K562 (cell line): ENCODE results near the gene STK36. TPM values are rescaled to one million over a fixed set of nuclear protein-coding genes. Genes with fewer than 3 reads are reported as not detected.

Source experiments
- AFF4 ChIP-seq: sonication (generic); formaldehyde crosslinking; IDR thresholded peaks from 2 replicates; pipeline ENCODE4 v1.8.0; 2023; ENCODE audit warnings: mild to moderate bottlenecking, missing genetic modification reagents
- BHLHE40 ChIP-seq: IDR thresholded peaks from 2 replicates; pipeline ENCODE4 v1.6.1; 2011; ENCODE audit warnings: low read length, improper control_type of control experiment
- CHCHD3 ChIP-seq: fragments of 250-450 bp; sonication (Bioruptor Pico); IDR thresholded peaks from 2 replicates; pipeline ENCODE4 v2.1.2; 2022; ENCODE audit warnings: mild to moderate bottlenecking
- CREBBP ChIP-seq: IDR thresholded peaks from one replicate; pipeline ENCODE4 v1.6.1; 2012; ENCODE audit warnings: low read depth, mild to moderate bottlenecking, control low read depth, inconsistent platforms, low read length
- FOXJ2 ChIP-seq: fragments of 200-800 bp; sonication (Bioruptor generic); IDR thresholded peaks from 2 replicates; pipeline ENCODE4 v1.6.1; 2016; ENCODE audit warnings: missing genetic modification characterization, missing compliant biosample characterization
- GATAD2A ChIP-seq: fragments of 450-650 bp; IDR thresholded peaks from 2 replicates; pipeline ENCODE4 v1.6.1; 2017
- JUNB ChIP-seq: fragments of 450-650 bp; formaldehyde crosslinking; conservative IDR thresholded peaks from 2 replicates; pipeline ENCODE4 v1.4.0; 2020; ENCODE audit warnings: mild to moderate bottlenecking
- MEIS2 ChIP-seq: fragments of 450-650 bp; IDR thresholded peaks from 2 replicates; pipeline ENCODE4 v1.6.1; 2014; ENCODE audit warnings: mild to moderate bottlenecking; ENCODE audit not compliant: partially characterized antibody
- PHB2 ChIP-seq: fragments of 450-650 bp; IDR thresholded peaks from 2 replicates; pipeline ENCODE4 v1.6.1; 2017; ENCODE audit warnings: low read depth
- POLR2A ChIP-seq: fragments of 450-650 bp; conservative IDR thresholded peaks from 2 replicates; pipeline ENCODE4 v1.6.1; 2016
- PPARD ChIP-seq: fragments of 250-450 bp; sonication (Bioruptor Pico); IDR thresholded peaks from 2 replicates; pipeline ENCODE4 v1.8.0; 2022; ENCODE audit warnings: inconsistent platforms, mild to moderate bottlenecking, moderate library complexity
- RFX5 ChIP-seq: IDR thresholded peaks from 2 replicates; pipeline ENCODE4 v1.6.1; 2011; ENCODE audit warnings: low read depth, mild to moderate bottlenecking, improper control_type of control experiment, low read length
- SMAD4 ChIP-seq: fragments of 250-450 bp; sonication (Bioruptor Pico); conservative IDR thresholded peaks from 2 replicates; pipeline ENCODE4 v1.8.0; 2021; ENCODE audit warnings: inconsistent platforms, mild to moderate bottlenecking, moderate library complexity
- TBP ChIP-seq: optimal IDR thresholded peaks from 2 replicates; pipeline ENCODE3; 2011; ENCODE audit warnings: low read depth, low read length, improper control_type of control experiment
- U2AF1 ChIP-seq: fragments of 200-400 bp; formaldehyde crosslinking; optimal IDR thresholded peaks from 2 replicates; pipeline ENCODE3; 2017; ENCODE audit warnings: mild to moderate bottlenecking, low read depth, low read length, moderate library complexity
- VEZF1 ChIP-seq: fragments of 200-800 bp; sonication (Bioruptor generic); IDR thresholded peaks from 2 replicates; pipeline ENCODE4 v1.6.1; 2017; ENCODE audit warnings: missing genetic modification characterization, missing compliant biosample characterization
- ZC3H8 ChIP-seq: fragments of 450-650 bp; IDR thresholded peaks from 2 replicates; pipeline ENCODE4 v1.6.1; 2017
- ZNF778 ChIP-seq: fragments of 450-650 bp; formaldehyde crosslinking; IDR thresholded peaks from 2 replicates; pipeline ENCODE4 v1.4.0; 2020; ENCODE audit warnings: mild to moderate bottlenecking, moderate library complexity
- polyA plus RNA-seq, 8 experiments: library from polyadenylated mRNA; depleted of rRNA in 4 of 8; stranded (reverse) in 5 of 8; unstranded in 3 of 8; fragments of >200 nt; fragmentation: Nextera tagmentation in 2 of 8; fragmentation: Illumina TruSeq in 1 of 8; extraction: Ambion mirVana in 2 of 8; extraction: Trizol in 1 of 8; gene quantifications; 2 replicates each; pipeline versions ENCODE4 v1.2.1 to v1.2.3, GENCODE V29; 2011 to 2014; ENCODE audit warnings: inconsistent platforms in 1 of 8, missing spikeins in 1 of 8
- total RNA-seq, 7 experiments: library from RNA; depleted of rRNA in 6 of 7; stranded (reverse); fragments of >200 nt in 6 of 7; fragmentation: Illumina TruSeq in 2 of 7; extraction: Trizol in 2 of 7; gene quantifications; 2 replicates each; pipeline versions ENCODE4 v1.2.1 to v1.2.3, GENCODE V29; 2011 to 2021; ENCODE audit warnings: low replicate concordance in 1 of 7
- TF ChIP-seq, protein P1 (sequence below): fragments of 450-650 bp; formaldehyde crosslinking; IDR thresholded peaks from 2 replicates; pipeline ENCODE4 v1.4.0; 2022; ENCODE audit warnings: mild to moderate bottlenecking, moderate library complexity
- TF ChIP-seq, protein P2 (sequence below): fragments of 250-450 bp; sonication (Bioruptor Pico); IDR thresholded peaks from 2 replicates; pipeline ENCODE4 v1.5.0; 2021
- TF ChIP-seq, protein P3 (sequence below): sonication (generic); formaldehyde crosslinking; IDR thresholded peaks from 2 replicates; pipeline ENCODE4 v1.8.1; 2023; ENCODE audit warnings: mild to moderate bottlenecking, missing genetic modification reagents, moderate library complexity

The STK36 gene
- total and polyA plus RNA-seq, 9 of the 15 experiments (the other 6 are each of a cell fraction or from before 2014, with no cell fraction given) = 3.5 to 12.4 (median 6.7) TPM

DNA sequence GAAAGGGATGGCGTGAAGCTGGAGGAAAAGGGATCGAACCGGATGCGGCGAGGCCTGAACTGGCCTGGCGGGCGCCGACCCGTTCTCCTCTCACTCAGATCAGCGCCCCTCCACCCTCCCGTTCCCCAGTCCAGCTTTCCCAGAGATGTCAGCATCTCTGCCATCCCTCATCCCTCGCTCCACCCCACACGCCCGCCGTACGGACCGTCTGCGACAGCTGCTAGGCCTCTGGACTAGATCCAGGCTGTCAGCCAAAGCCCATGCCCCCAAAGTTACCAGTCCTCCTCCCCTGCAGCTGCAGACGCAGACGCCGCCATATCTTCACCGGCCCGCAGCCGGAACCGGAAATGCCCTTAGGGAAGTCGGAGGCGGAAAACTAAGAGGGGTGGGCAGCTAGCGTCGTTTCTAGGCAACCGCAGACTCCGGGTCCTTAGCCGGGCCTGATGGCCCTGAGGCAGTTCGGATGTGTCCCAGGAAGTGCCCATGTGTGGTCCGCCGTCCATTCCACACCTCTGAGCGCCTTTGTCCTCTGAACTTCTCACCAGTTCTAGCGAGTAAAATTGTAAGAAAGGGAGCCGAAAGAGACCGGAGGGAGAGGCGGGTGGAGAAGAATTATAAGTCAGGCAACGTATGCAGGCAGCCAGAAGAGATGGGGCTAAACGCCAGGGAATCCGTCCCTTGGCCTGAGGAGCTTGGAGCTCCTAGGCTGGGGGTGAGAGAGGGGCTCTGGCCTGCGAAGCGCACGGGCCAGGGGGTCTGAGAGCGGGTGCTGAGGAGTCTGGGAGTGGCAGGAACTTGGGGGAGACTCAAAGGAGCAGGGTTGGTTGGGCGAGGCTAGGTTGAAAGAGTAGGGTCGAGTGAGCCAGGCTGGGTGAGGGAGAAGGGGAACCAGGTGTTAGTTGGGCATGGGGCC lies at the start of gene STK36, which contains the start of gene RNF25 (continued):
- no peak for TF ChIP-seq AFF4 (CRISPR knock-in tag)
- TF ChIP-seq SMAD4 (CRISPR knock-in tag) = no peak; the same call in 1 of the 2 replicates
- TF ChIP-seq, protein P1, sequence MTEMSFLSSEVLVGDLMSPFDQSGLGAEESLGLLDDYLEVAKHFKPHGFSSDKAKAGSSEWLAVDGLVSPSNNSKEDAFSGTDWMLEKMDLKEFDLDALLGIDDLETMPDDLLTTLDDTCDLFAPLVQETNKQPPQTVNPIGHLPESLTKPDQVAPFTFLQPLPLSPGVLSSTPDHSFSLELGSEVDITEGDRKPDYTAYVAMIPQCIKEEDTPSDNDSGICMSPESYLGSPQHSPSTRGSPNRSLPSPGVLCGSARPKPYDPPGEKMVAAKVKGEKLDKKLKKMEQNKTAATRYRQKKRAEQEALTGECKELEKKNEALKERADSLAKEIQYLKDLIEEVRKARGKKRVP (CRISPR knock-in tag) = no peak
- no peak for TF ChIP-seq GATAD2A
- TF ChIP-seq RFX5 = no peak
- TF ChIP-seq FOXJ2 (tag) = no peak
- TF ChIP-seq CHCHD3 (CRISPR knock-in tag) = no peak
- TF ChIP-seq TBP = peak; percentile 49
- TF ChIP-seq POLR2A = peak; percentile 88
- TF ChIP-seq ZC3H8 = no peak
- TF ChIP-seq MEIS2 = no peak
- TF ChIP-seq, protein P2, sequence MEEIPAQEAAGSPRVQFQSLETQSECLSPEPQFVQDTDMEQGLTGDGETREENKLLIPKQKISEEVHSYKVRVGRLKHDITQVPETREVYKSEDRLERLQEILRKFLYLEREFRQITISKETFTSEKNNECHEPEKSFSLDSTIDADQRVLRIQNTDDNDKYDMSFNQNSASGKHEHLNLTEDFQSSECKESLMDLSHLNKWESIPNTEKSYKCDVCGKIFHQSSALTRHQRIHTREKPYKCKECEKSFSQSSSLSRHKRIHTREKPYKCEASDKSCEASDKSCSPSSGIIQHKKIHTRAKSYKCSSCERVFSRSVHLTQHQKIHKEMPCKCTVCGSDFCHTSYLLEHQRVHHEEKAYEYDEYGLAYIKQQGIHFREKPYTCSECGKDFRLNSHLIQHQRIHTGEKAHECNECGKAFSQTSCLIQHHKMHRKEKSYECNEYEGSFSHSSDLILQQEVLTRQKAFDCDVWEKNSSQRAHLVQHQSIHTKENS (CRISPR knock-in tag) = no peak
- TF ChIP-seq U2AF1 = no peak
- TF ChIP-seq JUNB = no peak
- no peak for TF ChIP-seq PHB2
- no peak for TF ChIP-seq ZNF778 (CRISPR knock-in tag)
- TF ChIP-seq, protein P3, sequence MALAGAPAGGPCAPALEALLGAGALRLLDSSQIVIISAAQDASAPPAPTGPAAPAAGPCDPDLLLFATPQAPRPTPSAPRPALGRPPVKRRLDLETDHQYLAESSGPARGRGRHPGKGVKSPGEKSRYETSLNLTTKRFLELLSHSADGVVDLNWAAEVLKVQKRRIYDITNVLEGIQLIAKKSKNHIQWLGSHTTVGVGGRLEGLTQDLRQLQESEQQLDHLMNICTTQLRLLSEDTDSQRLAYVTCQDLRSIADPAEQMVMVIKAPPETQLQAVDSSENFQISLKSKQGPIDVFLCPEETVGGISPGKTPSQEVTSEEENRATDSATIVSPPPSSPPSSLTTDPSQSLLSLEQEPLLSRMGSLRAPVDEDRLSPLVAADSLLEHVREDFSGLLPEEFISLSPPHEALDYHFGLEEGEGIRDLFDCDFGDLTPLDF = no peak
- peak; percentile 59; the same call in 1 of the 2 replicates for TF ChIP-seq VEZF1 (CRISPR knock-in tag)
- no peak for TF ChIP-seq BHLHE40
- no peak for TF ChIP-seq CREBBP
- TF ChIP-seq PPARD (CRISPR knock-in tag) = no peak
